Activated CD8-positive, alpha-beta memory T cell treated with anti-CD3 and anti-CD28 coated beads, Interleukin-2, amount 50 U/mL, for 24 hours (primary cell): ENCODE data around the gene NUDT7.

Experiments used
- DNase-seq: peaks from one replicate; pipeline ENCODE4 v3.0.0-alpha.2; 2020; ENCODE audit errors: extremely low read depth

NUDT7 gene

GRCh38 chr16:77780378-77780837, 58.1 kb downstream of the NUDT7 start:
- DNase-seq: no peak

GRCh38 chr16:77781091-77781490, 58.8 kb downstream of the NUDT7 start:
- no peak for DNase-seq

- DNase-seq: no peak
Measured at GRCh38 chr16:77782694-77783093, 60.4 kb downstream of the NUDT7 start.

GRCh38 chr16:77784441-77785372, 62.4 kb downstream of the NUDT7 start:
- no peak for DNase-seq

- no peak for DNase-seq
Measured at GRCh38 chr16:77785373-77785764, 63.1 kb downstream of the NUDT7 start.

- DNase-seq: no peak
Measured at GRCh38 chr16:77786186-77786847, 64.0 kb downstream of the NUDT7 start.

GRCh38 chr16:77787452-77787851, 65.1 kb downstream of the NUDT7 start:
- DNase-seq: no peak

GRCh38 chr16:77788181-77789084, 66.1 kb downstream of the NUDT7 start, which contains the start of gene VAT1L:
TSS of gene VAT1L (plus strand) at chr16:77788564. CDS start at chr16:77788683, 119 bp downstream.
- DNase-seq: no peak

GRCh38 chr16:77789085-77790008, 67.0 kb downstream of the NUDT7 start:
- no peak for DNase-seq

GRCh38 chr16:77790009-77790372, 67.7 kb downstream of the NUDT7 start:
- no peak for DNase-seq

GRCh38 chr16:77790912-77791311, 68.6 kb downstream of the NUDT7 start:
- DNase-seq: no peak
